Kidney tubule cell (primary cell): Measurements from ENCODE around the gene MAP3K6.
A peak's percentile ranks its signal among the peaks of the same experiment; 100 is the strongest.
"Not testable (repeated sequence)": the region's sequence is repeated elsewhere in the genome, so short reads cannot be mapped to it uniquely, and the experiment has no call there.

Experiments
- DNase-seq: peaks from one replicate; pipeline ENCODE4 v3.0.0-alpha.2; 2018; ENCODE audit warnings: low spot score

Gene MAP3K6

DNA sequence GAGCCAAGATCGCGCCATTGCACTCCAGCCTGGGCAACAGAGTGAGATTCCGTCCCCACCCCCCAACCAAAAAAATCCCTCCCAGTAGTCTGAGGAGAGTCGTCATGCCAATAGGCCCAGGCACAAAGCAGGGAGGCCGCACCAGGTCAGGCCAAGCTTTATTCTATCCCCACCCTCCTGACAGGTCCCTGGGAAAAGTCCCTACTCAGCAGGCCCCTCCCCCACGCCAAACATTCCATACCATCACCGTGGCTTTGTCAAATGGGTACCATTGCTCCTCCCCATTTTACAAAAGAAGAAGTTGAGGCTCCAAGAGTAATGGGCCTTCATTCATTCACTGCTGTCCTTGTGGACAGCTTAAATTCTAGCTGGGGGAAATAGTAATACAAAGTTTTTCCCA lies 31.0 kb upstream of the MAP3K6 start:
- DNase-seq, result no peak

DNA sequence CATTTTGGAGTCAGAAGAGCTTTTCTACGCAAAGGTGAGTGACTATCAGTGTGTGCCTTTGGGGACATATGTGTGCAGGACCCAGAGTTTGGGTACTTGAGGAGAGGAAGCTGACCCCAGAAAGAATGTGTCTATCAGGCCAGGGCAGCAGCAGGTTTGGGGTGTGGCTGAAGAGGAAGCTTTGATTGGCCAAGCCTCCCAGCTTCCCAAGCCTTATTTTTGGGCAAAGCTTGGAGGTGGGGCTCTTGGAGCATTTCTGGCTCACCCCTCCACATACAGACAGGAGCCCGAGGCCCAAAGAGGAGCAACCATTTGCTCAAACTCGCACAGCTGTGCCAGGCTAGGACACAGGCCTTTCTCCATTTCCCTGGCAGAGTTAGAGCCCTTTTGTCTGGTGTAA lies 30.3 kb upstream of the MAP3K6 start:
- DNase-seq, result no peak

DNA sequence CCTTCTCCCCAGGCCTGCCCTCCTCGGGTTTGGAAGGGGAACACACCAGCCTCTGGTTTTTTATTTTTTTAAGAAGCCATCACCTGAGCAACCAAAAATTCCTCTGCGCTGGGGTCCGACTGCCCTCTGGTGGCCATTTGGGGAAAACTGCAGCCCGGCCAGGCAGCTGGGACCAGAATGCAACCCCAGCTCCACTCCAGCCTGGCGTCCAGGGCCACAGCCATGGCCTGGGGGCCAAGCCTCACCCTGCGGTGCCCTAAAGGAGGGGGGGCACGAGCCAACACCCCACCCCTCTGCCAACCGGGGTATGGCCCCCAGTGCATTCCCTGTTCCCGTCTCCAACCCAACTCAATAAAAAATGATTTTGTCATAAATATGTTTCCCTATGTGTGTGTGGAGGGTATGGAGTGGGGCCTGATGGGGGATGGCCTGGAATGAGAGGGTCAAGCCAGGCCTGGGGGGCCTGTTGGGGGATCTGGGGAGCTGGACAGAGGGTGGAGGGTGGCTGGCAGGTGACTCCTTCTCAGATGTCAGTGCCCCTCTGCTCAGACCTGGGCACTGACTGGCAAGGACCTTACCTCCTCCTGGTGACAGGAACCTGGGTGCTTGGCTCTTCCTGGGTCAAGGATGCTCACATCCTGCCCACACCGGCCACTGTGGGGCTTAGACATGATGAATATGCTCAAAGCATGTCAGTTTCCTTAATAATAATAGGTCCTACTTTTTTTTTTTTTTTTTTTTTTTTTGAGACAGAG lies 28.9 kb upstream of the MAP3K6 start:
- peak; percentile 77 for DNase-seq

DNA sequence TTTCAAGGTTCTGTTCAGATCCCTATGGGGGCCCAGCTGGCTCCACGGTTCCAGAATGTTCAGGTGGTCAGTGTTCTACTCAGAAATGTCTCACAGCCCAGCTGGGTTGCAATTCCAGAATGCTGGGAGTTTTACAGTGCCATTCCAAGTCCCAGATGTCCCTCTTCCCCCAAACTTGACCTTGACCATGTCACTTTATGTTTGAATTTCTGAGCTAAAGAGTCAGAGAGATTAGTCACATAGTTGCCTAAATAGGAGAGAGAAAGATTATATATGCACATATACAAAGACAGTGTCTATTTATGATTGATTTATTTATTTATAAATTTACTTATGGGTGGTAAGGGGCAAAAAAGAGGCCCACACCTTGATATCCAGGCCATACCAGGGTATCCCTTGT lies 28.2 kb upstream of the MAP3K6 start:
- DNase-seq, result no peak

DNA sequence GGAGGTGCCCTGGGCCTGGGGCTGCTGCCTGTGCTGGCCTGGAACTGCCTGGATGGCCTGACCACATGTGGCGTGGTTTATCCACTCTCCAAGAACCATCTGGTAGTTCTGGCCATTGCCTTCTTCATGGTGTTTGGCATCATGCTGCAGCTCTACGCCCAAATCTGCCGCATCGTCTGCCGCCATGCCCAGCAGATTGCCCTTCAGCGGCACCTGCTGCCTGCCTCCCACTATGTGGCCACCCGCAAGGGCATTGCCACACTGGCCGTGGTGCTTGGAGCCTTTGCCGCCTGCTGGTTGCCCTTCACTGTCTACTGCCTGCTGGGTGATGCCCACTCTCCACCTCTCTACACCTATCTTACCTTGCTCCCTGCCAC lies 27.5 kb upstream of the MAP3K6 start:
- no peak for DNase-seq

DNA sequence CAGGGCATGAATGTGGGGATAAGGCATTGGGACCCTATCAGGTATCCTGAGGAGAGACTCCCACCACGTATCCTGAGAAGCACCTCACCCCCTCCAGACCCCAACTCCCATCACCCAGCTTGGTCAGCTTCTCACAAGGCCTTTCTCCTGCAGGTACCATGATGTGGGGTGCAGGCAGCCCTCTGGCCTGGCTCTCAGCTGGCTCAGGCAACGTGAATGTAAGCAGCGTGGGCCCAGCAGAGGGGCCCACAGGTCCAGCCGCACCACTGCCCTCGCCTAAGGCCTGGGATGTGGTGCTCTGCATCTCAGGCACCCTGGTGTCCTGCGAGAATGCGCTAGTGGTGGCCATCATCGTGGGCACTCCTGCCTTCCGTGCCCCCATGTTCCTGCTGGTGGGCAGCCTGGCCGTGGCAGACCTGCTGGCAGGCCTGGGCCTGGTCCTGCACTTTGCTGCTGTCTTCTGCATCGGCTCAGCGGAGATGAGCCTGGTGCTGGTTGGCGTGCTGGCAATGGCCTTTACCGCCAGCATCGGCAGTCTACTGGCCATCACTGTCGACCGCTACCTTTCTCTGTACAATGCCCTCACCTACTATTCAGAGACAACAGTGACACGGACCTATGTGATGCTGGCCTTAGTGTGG lies 27.0 kb upstream of the MAP3K6 start:
- DNase-seq, result no peak

- DNase-seq, result no peak
Measured at GRCh38 chr1:27392778-27393635, 26.2 kb upstream of the MAP3K6 start.

DNA sequence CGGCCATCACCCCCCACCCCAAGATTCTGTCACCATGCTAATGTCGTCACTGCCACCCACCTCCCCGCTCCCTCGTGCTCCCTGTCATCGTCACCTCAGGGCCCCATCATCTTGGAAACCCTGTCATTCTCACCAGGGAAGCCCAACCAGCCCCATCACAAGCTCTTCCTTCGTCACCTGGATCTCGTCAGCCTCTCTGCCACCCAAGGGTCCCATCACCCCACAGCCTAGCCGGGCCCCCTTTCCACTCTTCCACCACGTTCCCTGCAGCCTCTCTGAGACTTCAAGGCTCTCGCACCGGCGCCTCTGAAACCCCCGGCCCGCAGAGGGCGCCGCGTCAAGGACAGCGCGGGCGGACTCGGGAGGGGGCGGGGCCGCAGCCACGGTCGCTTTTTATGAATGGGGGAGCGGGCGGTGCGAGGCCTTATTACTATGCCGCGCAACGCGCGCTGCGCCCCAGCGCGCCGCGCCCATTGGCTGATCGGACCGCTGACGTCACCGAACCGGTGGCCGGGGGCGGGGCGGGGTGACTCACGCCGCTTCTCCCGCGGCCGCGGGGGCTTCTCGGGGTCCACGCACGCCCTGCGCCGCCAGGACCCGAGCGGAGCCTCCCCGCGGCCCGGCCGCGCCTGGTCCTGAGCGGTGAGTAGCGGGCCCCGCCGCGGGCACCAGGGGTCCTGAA lies 25.5 kb upstream of the MAP3K6 start, which contains the start of gene GPR3:
TSS of gene GPR3 (plus strand) at position 527 of the 682 bp plus-strand sequence. CDS start 1,177 bp downstream, outside the sequence.
- DNase-seq, result peak; percentile 89

DNA sequence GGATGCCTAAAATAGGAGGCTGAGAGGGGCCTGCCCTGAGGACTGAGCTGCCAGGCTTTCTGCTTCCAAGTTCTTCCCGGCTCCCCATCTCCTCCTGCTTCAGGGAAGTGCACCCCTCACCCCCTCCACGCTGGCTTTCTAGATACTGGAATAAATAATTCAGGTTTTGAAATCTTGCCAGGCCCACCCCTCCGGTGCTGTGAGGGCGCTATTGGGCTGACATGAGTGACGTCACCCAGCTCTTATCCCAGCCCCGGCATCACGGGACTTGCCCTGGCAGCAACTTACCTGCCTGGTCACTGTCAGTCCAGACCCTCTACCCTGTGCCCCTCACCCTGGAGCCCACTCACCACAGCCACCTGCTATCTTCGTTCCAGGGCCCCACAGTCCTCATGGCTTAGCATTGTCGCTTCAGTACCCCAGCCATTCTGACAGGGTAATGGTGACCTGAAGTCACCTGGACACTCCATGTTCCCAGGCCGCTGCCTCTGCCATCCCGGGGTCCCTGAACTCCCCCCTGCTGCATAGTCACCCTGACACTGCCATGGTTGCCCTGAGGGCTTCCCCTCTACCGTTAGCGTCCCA lies 24.8 kb upstream of the MAP3K6 start:
- peak; percentile 49 for DNase-seq

GRCh38 chr1:27388337-27389005 lies 21.7 kb upstream of the MAP3K6 start:
- DNase-seq, result peak; percentile 67

- DNase-seq, result not testable (repeated sequence)
Measured at GRCh38 chr1:27384797-27385196, 18.0 kb upstream of the MAP3K6 start.

- DNase-seq, result no peak
Measured at GRCh38 chr1:27383661-27384060, 16.9 kb upstream of the MAP3K6 start.

DNA sequence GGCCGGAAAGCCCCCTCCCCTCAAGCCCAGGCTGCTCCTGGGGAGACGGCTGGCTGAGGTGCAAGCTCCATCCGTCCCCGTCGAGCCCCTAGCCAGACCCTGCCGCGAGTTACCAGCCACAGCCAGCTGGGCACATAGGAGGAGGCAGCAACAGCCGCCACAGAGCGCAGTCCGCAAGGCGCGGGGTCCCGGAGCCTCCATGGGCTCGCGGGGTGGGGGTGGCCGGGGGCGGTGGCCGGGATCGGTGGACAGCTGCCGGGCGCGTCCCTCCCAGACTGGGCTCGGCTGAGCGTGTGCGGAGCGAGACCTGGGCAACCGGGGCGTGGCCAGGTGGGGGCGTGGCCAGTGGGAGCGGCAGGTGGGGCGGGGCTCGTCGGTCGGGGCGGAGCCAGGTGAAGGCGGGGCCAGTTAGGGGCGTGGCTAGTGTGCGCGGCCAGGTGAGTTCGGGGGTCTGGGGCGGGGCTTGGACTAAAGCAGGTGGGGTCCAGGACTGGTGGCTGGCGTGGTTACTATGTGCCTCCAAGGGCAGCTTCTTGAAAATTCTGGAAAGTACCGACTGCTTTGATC lies 16.4 kb upstream of the MAP3K6 start, which contains the start of gene CD164L2:
TSS of gene CD164L2 (minus strand) at position 295 of the 567 bp plus-strand sequence. CDS start at position 201, 94 bp downstream.
- peak; percentile 42 for DNase-seq

DNA sequence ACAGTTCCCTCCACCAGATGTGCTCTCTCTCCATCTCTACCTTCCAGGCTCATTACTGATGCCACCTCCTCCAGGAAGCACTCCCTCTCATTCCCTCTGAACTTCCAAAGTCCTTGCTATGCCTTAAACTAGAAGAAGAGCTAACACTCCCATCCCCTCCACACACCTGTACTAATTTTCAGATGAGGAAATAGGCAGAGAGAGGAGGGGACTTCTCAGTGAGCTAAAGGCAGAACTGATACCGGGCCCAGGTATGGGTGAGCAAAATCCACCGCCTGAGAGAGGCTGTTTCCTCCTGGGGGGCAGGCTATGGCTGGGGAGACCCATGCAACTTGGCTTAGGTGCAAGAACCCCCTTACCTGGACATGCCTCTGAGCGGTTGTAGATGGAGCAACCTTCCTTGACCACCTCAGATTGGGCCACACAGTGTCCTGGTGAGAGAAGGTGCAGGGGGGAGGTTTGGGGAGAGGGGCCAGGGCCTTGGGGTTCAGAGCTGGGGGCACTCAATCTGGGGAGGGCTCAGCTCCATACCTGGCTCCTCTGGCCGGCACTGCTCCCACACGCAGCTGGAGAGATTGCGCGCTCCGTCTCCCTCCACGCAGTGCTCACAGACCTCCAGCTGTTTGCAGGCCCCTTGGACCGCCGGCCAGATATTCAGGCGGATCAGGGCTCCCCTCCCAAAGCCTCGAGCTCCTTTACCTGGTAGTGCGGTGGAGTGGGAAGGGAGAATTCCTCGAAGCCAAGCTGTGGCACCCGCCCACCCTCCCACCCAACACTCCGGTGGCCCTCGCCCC lies 15.4 kb upstream of the MAP3K6 start:
- no peak for DNase-seq

DNA sequence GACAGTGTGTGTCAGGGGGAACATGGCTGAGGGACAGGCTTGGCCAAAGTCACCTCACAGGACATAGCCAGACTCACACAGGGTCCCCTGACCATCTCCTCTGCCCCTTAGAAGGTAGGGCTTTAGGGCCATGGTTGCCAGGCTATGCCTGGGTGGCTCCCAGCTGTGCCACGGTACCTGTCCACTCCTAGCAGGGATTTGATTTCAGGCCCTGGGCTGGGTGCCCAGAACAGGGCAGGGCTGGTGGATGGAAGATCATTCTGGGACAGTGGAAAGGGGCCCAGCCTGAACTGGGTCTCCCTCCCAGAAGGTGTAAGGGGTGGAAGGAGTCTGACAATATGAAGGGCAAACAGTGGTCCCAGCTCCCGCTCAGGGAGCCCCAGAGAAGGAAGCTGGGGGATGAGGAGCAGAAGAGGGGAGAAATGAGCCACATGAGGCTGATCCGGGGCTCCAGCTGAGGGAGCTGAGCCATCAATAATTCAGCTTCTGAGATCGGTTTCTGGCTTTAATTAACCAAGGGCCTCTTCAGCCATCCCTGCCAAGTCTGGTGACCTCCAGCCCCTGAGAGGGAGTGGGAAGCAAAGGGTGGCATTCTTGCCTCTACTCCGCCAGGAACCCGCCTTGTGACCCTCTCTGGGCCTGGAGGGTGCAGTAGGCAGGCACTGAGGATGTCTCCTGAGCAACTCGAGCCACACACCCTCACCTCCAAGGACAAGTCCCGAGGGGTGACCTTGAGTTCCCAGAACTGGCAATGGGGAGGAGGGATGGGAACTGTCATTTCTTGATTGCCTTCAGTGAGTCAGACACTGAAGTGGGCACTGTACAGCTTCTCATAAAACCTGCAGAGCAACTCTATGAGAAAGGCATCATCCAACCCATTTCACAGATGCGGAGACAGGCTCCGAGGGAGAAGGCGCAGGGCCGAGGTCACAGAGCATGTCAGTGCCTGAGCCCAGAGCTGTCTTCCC lies 14.3 kb upstream of the MAP3K6 start:
- no peak for DNase-seq

DNA sequence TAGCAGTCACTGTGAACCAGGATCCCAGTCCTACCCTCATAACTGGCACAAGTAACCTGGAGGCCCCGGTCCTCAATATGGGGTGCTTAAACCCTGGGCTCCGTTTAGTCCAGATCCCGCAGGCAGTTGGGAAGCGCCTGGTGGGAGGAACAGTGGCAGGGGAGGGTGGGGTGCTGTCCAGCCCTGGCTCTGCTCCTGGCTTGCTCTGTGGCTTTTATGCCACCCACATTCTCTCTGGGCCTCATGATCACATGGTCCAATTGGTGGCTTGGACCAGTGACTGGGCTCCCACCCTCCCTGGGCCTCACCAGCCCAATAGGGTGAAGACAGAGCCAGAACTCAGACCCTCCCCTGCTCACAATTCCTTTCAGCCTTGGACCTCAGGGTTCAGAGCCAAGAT lies 13.5 kb upstream of the MAP3K6 start:
- no peak for DNase-seq

GRCh38 chr1:27379564-27380122 lies 12.9 kb upstream of the MAP3K6 start:
- DNase-seq, result no peak

- no peak for DNase-seq
Measured at GRCh38 chr1:27377760-27378495, 11.2 kb upstream of the MAP3K6 start.
